ENCODE measurements around the gene SLC7A6. TPM values are rescaled to one million over a fixed set of nuclear protein-coding genes. Genes with fewer than 3 reads are reported as not detected.

Gene SLC7A6
- total RNA-seq, 1 donor from 2014 or later, result 44.2 TPM

GRCh38 chr16:68310774-68311511, 46.6 kb downstream of the SLC7A6 start, which contains the start of the genes PRMT7 and SLC7A6OS:
PRMT7 (plus strand) TSS chr16:68311019; CDS start chr16:68315980, 4,961 bp downstream.
SLC7A6OS (minus strand) TSS chr16:68310946; CDS start chr16:68310926, 20 bp downstream.
- TF ChIP-seq, protein P1, sequence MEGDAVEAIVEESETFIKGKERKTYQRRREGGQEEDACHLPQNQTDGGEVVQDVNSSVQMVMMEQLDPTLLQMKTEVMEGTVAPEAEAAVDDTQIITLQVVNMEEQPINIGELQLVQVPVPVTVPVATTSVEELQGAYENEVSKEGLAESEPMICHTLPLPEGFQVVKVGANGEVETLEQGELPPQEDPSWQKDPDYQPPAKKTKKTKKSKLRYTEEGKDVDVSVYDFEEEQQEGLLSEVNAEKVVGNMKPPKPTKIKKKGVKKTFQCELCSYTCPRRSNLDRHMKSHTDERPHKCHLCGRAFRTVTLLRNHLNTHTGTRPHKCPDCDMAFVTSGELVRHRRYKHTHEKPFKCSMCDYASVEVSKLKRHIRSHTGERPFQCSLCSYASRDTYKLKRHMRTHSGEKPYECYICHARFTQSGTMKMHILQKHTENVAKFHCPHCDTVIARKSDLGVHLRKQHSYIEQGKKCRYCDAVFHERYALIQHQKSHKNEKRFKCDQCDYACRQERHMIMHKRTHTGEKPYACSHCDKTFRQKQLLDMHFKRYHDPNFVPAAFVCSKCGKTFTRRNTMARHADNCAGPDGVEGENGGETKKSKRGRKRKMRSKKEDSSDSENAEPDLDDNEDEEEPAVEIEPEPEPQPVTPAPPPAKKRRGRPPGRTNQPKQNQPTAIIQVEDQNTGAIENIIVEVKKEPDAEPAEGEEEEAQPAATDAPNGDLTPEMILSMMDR (IDR thresholded peaks at IDR 0.05; ENCODE audit: borderline replicate concordance), result peak; percentile 62
- peaks cover 52% of the 10 kb centered on the region for H3K4me1 ChIP-seq
- no peaks in the 10 kb centered on the region for H3K9me3 ChIP-seq (replicated peaks)
- DNase-seq, result peak; percentile 91
- H3K27ac ChIP-seq (replicated peaks), result peak within 1 kb of the TSS; percentile 93
- peaks cover 53% of the 10 kb centered on the region for H3K36me3 ChIP-seq
- H3K27me3 ChIP-seq (ENCODE audit: low read depth), result no peaks in the 10 kb centered on the region
- intact Hi-C loops (cut with micrococcal nuclease), result no loop called here
- peak within 1 kb of the TSS; percentile 82 for H3K4me3 ChIP-seq

GRCh38 chr16:68313116-68313515, 48.8 kb downstream of the SLC7A6 start:
- TF ChIP-seq, protein P1 (IDR thresholded peaks at IDR 0.05; ENCODE audit: borderline replicate concordance), result no peak
- no peak for DNase-seq
- H3K4me3 ChIP-seq, result no peak overlapping the region
- H3K36me3 ChIP-seq, result peaks cover 49% of the 10 kb centered on the region
- H3K27ac ChIP-seq (replicated peaks), result no peak overlapping the region
- H3K9me3 ChIP-seq (replicated peaks), result no peaks in the 10 kb centered on the region
- intact Hi-C loops (cut with micrococcal nuclease), result no loop called here
- H3K27me3 ChIP-seq (ENCODE audit: low read depth), result no peaks in the 10 kb centered on the region
- peaks cover 47% of the 10 kb centered on the region for H3K4me1 ChIP-seq

GRCh38 chr16:68319185-68319908, 55.0 kb downstream of the SLC7A6 start:
- TF ChIP-seq, protein P1 (IDR thresholded peaks at IDR 0.05; ENCODE audit: borderline replicate concordance), result no peak
- Histone ChIP-seq H3K36me3 (peaks cover 70% of the 10 kb centered on the region), H3K9me3 (replicated peaks) (no peaks in the 10 kb centered on the region), H3K27ac (replicated peaks) (no peak overlapping the region), H3K27me3 (ENCODE audit: low read depth) (no peaks in the 10 kb centered on the region), H3K4me1 (no peaks in the 10 kb centered on the region), H3K4me3 (no peak overlapping the region)
- intact Hi-C loops (cut with micrococcal nuclease), result no loop called here
- no peak for DNase-seq

DNA sequence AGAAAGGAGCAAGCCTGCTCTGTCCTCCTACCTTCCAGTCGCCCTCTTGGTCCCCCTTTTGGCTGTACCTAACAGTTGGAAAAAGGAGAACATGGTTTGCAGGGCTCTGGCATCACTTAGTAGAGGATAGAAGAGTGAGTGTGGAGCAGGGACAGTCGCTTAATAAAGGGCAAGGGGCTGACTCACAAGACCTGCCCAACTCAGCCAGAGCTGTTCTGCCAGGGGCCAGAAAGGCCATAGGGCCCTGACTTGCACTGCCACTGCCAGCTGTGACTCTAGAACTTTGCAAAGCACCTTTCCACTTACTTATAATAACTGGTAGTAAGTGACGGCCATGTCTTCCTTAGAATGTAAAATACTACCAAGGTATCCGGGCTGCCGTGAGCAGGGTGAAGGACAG, 60.0 kb downstream of the SLC7A6 start:
- H3K4me3 ChIP-seq, result no peak overlapping the region
- no peak overlapping the region for H3K27ac ChIP-seq (replicated peaks)
- H3K27me3 ChIP-seq (ENCODE audit: low read depth), result no peaks in the 10 kb centered on the region
- DNase-seq, result no peak
- H3K4me1 ChIP-seq, result peaks cover 7% of the 10 kb centered on the region
- intact Hi-C loops (cut with micrococcal nuclease), result no loop called here
- H3K36me3 ChIP-seq, result peaks cover 67% of the 10 kb centered on the region
- TF ChIP-seq, protein P1 (IDR thresholded peaks at IDR 0.05; ENCODE audit: borderline replicate concordance), result no peak
- no peaks in the 10 kb centered on the region for H3K9me3 ChIP-seq (replicated peaks)

DNA sequence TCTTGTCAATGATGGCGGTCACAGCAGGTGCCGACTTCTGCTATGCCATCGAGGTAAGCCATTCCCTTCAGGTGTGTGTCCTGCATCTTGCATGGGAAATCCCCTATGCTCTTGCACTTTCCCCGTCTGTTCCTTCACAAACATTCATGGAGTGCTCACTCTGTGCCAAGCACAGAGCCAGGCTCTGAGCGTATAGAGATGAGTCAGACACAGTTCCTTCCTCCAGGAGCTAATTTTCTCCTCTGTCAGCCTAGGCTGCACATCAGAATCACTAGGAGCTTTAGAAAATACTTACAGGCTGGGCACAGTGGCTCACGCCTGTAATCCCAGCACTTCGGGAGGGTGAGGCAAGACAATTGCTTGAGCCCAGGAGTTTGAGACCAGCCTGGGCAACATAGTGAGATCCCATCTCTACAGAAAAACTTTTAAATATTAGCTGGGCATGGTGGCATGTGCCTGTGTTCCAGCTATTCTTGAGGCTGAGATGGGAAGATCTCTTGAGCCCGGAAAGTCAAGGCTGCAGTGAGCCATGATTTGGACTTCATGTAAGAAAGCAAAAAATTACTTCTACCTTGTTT, 60.5 kb downstream of the SLC7A6 start:
- H3K4me3 ChIP-seq, result no peak overlapping the region
- no peak overlapping the region for H3K27ac ChIP-seq (replicated peaks)
- no peaks in the 10 kb centered on the region for H3K9me3 ChIP-seq (replicated peaks)
- no peak for DNase-seq
- peaks cover 70% of the 10 kb centered on the region for H3K36me3 ChIP-seq
- TF ChIP-seq, protein P1 (IDR thresholded peaks at IDR 0.05; ENCODE audit: borderline replicate concordance), result no peak
- no peaks in the 10 kb centered on the region for H3K27me3 ChIP-seq (ENCODE audit: low read depth)
- H3K4me1 ChIP-seq, result peaks cover 7% of the 10 kb centered on the region
- intact Hi-C loops (cut with micrococcal nuclease), result loop anchor here (5.0 kb wide), 1 partner anchor 63 kb away; the partner anchor contains the start of gene SLC7A6
